HG03460 (cell line): ENCODE measurements around the gene IL20.

Experiments used
- ATAC-seq: cut with Tn5 transposase; IDR thresholded peaks from one replicate; pipeline ENCODE4 v1.9.1; 2021; ENCODE audit not compliant: unreplicated experiment

The IL20 gene

GRCh38 chr1:206873603-206874188 is 8.3 kb downstream of the IL20 start:
- no peak for ATAC-seq

GRCh38 chr1:206875752-206876377 is 10.4 kb downstream of the IL20 start:
- ATAC-seq = no peak

DNA sequence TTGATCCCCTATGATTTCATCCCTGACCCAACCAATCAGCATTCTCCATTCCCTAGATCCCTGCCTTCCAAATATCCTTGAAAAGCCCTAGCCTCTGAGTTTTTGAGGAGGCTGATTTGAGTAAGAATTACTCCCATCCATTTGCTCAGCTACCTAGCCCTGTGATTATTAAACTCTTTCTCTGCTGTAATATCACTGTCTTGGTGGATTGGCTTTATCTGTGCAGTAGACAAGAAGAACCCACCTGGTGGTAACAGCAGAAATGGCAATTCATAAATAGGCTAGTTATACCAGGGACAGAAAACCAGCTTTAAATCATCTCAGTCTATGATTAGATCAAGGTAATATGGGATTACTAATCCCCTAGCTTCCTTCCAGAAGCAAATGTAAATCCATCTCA is 13.0 kb downstream of the IL20 start:
- no peak for ATAC-seq

GRCh38 chr1:206880314-206880713 is 14.9 kb downstream of the IL20 start:
- ATAC-seq = no peak

GRCh38 chr1:206882555-206882954 is 17.1 kb downstream of the IL20 start:
- no peak for ATAC-seq

DNA sequence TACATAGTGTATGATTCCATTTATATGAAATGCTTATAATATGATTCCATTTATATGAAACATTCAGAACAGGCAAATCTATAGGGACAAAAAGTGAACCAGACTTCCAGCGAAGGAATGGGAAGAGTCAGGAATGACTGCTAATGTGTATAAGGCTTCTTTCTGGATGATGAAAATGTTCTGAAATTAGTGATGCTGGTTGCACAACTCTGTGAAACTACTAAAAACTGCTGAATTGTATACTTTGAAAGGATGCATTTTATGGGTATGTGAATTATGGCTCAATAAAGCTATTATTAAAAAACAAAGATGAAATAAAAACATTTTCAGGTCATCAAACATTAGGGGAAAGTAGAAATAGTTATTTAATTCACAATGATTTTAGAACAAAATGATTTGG is 17.7 kb downstream of the IL20 start:
- ATAC-seq = no peak

- no peak for ATAC-seq
Observed at GRCh38 chr1:206883876-206884275, 18.5 kb downstream of the IL20 start.

DNA sequence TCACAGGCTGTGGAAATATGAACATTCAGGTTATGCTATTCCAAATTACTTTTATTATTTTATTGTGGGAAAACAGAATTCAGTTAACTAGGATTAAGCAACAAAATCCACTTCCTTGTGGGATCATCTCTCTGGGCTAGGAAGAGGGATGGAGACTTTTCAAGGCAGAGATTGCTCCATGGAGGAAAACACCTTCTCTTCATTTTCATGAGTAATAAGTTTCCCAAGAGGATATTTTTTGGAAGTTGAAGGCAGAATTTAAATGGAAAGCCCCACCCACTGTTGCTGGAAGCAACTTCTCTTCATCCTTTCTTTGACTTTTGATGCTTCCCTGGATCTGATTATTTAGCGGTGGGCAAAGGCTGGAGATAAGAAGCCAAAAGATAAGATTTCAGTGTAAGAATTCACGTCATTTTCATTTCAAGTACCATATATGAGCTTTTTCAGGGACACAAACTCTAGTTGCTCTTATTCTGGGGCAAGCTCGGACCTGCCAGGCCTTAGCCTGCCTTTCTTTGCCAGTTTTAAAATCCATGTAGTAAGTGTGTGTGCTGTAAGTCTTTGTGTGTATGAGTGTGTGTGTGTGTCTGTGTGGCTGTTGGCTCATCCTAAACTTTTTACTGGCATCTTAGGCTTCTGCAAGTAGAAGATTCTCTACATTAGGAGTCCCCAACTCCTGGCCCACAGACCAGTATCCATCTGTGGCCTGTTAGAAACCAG is 20.1 kb downstream of the IL20 start:
- no peak for ATAC-seq

DNA sequence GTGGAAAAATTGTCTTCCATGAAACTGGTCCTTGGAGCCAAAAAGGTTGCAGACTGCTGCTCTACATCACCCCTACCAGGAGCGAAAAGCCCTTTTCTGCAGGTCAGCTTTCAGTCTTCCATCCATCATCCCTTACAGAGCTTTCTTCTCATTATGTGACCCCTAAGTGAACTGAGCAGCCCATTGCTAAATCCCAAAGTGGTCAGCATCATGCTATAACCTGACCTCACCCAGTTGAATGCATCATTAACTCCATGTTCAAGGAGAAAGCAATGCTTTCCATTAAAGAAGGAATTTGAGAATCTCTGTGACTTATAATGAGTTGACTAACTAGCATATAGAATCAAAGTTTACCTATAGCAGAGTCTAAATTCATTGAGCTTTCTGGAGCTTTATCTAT is 21.4 kb downstream of the IL20 start:
- no peak for ATAC-seq

GRCh38 chr1:206887701-206888100 is 22.3 kb downstream of the IL20 start:
- ATAC-seq = no peak

GRCh38 chr1:206890125-206891060 is 25.0 kb downstream of the IL20 start:
- ATAC-seq = no peak

DNA sequence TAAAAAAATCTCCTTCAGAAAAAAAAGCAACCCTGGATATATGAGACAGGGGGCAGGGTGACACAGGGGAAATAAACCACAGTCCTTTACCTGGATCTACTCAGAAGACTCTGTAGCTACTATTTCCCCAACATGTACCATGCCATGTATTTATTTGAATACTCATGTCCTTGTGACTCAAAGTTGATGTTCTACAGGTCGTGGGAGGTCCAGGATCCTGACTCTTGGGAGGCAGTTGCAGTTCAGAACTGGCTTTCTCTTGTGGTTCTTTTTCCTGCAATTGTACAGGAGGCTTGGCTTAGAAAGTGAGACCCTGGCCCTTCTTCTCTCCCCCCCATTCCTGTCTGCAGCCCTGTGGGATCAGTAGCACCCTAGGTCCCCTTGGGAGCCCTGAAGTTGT is 26.0 kb downstream of the IL20 start:
- ATAC-seq = no peak

DNA sequence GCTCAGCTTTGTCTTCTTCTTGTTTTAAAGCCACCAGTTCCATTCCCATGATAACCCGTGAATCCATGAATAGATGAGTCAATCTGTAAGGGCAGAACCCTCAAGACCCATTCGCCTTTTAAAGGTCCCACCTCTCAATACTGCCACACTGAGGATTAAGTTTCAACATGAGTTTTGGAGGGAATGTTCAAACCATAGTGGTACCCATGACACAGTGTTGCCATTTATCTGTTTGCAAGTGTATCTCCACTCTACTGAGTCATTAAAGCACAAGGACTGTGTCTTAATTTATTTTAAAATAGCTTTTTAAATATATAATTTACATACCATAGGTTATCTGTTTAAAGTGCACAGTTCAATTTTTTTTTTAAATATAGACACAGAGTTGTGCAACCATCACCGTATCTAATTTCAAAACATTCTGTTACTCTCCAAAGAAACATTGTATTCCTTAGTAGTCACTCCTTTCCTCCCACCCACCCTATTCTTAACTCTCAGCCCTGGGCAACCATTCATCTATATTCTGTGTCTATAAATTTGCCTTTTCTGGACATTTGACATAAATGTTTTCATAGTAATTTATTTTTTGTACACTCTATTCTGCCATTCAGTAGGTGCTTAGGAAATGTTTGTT is 27.0 kb downstream of the IL20 start:
- ATAC-seq = no peak

- no peak for ATAC-seq
Observed at GRCh38 chr1:206893380-206893779, 28.0 kb downstream of the IL20 start.

- no peak for ATAC-seq
Observed at GRCh38 chr1:206895325-206895724, 29.9 kb downstream of the IL20 start.

- no peak for ATAC-seq
Observed at GRCh38 chr1:206895837-206896242, 30.4 kb downstream of the IL20 start.

- ATAC-seq = no peak
Observed at GRCh38 chr1:206896261-206896660, 30.8 kb downstream of the IL20 start.

DNA sequence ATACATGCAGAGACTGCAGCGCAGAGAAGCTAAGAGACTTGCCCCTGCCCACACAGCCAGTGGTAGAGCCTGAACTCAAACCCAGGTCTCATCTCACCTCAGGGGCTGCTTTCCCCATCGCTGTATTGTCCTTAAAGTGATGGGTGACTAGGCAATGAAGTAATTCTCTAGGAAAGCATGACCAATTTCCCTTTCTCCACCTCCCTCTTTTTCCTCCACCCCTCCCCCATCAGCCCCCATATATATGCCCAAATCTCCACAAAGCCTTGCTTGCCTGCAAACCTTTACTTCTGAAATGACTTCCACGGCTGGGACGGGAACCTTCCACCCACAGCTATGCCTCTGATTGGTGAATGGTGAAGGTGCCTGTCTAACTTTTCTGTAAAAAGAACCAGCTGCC is 31.8 kb downstream of the IL20 start, which contains the start of gene IL24:
IL24 (plus strand) TSS at position 269 of the 400 bp plus-strand sequence. CDS start 390 bp downstream, outside the sequence.
- no peak for ATAC-seq

DNA sequence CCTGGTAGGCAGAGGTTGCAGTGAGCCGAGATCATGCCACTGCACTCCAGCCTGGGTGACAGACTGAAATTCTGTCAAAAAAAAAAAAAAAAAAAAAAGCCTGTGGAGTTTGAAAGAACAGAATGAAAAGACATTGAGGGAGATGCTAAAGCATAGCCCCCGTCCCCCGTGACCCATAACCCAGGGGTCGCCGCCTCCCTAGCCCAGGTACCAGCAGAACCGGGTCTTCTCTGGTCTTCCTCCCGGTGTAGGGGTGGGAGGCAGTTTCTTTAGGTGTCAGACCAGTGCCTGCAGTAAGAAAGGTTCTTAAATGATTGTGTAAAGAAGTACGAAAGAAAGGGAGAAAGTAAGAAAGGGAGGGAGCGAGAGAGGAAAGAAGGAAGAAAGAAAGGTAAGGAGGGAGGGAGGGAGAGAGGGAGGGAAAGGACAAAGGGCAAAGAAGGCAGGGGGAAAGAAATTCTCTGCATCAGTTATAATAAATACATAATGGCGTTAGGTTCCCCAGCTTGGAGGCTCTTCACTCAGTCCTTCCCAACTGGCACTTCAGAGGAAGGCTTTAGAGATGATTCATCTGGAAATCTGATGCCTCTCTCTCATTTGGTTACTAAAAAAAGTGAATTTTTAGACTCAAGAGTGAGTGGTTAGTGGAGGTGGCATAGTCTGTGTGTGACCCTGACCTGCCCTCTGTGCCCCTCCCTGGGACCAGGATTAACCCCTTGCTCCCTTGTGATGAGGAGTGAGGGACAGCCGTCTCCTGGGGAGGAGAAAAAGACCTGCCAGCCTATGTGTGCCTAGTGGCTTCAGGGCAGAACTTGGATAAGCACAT is 32.9 kb downstream of the IL20 start:
- no peak for ATAC-seq

- no peak for ATAC-seq
Observed at GRCh38 chr1:206898915-206899431, 33.5 kb downstream of the IL20 start.
